Measurements from ENCODE around the gene SLC9C2.

GRCh38 chr1:173523329-173523728 lies 79.5 kb downstream of the SLC9C2 start:
- TF ChIP-seq POLR2A (IDR thresholded peaks at IDR 0.05) (no peak), CTCF (IDR thresholded peaks at IDR 0.05 in 4 of 5, conservative IDR thresholded peaks at IDR 0.05 in 1 of 5) (no peak)
